IPS DF 4.7 (cell line): ENCODE results near the gene MON2.
"Not testable (repeated sequence)": the region's sequence is repeated elsewhere in the genome, so short reads cannot be mapped to it uniquely, and the experiment has no call there.

Experiments used
- DNase-seq: peaks from one replicate; pipeline ENCODE4 v3.0.0-alpha.2; 2013; ENCODE audit warnings: low spot score; ENCODE audit errors: extremely low read depth

The MON2 gene, protein sequence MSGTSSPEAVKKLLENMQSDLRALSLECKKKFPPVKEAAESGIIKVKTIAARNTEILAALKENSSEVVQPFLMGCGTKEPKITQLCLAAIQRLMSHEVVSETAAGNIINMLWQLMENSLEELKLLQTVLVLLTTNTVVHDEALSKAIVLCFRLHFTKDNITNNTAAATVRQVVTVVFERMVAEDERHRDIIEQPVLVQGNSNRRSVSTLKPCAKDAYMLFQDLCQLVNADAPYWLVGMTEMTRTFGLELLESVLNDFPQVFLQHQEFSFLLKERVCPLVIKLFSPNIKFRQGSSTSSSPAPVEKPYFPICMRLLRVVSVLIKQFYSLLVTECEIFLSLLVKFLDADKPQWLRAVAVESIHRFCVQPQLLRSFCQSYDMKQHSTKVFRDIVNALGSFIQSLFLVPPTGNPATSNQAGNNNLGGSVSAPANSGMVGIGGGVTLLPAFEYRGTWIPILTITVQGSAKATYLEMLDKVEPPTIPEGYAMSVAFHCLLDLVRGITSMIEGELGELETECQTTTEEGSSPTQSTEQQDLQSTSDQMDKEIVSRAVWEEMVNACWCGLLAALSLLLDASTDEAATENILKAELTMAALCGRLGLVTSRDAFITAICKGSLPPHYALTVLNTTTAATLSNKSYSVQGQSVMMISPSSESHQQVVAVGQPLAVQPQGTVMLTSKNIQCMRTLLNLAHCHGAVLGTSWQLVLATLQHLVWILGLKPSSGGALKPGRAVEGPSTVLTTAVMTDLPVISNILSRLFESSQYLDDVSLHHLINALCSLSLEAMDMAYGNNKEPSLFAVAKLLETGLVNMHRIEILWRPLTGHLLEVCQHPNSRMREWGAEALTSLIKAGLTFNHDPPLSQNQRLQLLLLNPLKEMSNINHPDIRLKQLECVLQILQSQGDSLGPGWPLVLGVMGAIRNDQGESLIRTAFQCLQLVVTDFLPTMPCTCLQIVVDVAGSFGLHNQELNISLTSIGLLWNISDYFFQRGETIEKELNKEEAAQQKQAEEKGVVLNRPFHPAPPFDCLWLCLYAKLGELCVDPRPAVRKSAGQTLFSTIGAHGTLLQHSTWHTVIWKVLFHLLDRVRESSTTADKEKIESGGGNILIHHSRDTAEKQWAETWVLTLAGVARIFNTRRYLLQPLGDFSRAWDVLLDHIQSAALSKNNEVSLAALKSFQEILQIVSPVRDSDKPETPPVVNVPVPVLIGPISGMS (N-terminal part only)

DNA sequence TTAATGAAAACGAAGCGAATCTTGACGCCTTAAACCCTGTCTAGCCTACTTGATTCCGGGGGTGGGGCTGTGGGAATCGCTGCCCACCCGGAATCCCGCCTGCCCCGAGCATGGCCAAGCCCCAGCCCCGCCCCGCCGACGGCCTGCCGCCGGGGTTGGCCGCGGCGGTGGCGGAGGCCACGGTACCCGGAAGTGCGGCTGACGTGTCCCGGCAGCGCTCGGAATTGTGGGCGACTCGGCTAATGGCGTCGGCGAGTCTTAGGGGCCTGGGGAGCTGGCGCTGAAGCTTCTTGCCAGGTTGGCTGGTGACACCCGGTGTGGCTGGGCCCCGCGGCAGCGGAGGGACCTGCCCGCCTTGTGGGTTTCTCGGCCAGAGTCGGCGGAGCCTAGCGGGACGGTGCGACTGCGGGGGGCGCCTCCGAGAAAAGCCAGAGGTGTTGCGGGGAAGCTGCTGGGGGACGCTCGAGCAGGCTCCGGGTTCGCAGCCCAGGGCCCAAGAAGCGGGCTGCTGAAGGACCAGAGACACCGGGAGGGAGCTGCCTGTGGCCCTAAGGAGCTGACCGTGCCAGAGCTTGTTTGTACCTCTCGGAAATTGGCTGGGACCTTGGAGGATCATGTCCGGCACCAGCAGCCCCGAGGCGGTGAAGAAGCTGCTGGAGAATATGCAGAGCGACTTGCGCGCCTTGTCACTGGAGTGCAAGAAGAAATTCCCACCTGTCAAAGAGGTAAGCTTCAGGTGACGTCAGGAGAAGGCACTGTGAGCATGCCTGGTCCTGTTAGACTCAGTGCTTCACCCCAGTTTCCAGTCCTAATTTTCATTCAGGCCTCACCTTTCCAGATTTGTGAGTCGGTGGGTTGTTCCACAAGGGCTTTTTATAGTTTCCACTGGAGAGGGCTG lies at the start of gene MON2:
Gene MON2 (plus strand): TSS at position 233 of the 898 bp plus-strand sequence. CDS start 382 bp downstream, at position 615.
- no peak for DNase-seq

DNA sequence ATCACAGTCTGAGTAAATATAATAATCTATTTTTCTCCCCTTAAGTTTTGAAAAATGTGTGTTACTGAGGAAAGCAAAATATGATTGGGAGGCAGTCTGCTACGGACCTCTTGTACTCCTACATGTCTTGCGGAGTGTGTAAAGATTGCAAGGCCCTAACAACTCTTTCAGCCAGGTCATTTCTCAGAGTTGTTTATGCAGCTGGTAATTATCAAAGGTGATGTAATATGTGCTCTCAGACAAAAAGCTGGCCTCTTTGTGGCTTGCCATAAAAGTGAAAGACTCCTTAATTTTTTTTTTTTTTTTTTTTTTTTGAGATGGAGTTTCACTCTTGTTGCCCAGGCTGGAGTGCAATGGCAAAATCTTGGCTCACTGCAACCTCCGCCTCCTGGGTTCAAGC lies 40.5 kb upstream of the MON2 start:
- DNase-seq: no peak

DNA sequence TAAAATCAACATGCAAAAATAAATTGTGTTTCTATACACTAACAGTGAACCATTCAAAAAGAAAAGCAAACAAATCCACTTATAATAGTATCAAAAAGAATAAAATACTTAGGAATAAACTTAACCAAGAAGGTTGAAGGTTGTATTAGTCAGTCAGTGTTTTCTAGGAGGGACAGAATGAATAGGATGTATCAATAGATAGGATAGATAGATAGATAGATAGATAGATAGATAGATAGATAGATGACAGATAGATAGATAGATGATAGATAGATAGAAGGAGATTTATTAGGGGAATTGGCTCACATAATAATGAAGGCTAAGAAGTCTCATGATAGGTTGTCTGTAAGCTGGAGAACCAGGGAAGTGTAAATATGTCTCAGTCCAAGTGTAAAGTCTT lies 37.2 kb upstream of the MON2 start:
- DNase-seq: no peak

DNA sequence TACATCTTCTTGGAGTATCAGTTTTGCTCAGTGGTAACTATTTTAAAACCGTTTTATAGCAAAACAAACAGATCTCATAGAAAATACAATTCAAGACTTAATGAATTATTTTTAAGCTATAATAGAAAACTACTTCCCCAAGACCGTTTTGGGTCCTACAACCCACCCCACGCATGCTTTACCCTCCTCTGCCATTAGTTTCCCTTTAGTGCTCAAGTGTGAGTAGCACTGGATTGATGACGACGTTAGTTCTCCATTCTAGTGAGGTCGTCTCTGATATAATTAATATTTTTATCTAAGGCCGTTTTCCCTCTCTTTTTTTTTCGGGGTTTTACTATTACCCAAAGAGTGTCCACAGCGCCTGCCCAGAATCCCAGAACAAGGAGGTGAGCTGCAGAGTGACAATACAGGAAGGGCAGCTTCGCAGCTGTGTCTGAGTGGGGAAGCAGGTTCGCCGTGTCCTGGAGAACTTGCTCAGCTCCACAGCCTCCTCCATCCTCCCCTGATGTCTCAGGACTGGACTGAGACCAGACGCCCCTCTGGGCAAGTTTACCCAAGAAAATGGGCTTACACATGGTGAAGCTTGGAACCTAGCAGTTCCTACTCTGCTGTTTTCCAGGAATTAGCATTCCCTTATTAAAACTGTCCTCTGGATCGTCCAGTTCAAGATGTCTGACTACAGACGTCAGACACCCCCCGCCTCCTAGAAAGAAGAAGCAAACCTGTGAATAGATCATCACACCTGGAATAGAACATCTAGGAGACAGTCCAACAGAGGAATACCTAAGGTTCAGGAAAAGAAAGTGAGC lies 31.9 kb upstream of the MON2 start:
- DNase-seq: no peak

DNA sequence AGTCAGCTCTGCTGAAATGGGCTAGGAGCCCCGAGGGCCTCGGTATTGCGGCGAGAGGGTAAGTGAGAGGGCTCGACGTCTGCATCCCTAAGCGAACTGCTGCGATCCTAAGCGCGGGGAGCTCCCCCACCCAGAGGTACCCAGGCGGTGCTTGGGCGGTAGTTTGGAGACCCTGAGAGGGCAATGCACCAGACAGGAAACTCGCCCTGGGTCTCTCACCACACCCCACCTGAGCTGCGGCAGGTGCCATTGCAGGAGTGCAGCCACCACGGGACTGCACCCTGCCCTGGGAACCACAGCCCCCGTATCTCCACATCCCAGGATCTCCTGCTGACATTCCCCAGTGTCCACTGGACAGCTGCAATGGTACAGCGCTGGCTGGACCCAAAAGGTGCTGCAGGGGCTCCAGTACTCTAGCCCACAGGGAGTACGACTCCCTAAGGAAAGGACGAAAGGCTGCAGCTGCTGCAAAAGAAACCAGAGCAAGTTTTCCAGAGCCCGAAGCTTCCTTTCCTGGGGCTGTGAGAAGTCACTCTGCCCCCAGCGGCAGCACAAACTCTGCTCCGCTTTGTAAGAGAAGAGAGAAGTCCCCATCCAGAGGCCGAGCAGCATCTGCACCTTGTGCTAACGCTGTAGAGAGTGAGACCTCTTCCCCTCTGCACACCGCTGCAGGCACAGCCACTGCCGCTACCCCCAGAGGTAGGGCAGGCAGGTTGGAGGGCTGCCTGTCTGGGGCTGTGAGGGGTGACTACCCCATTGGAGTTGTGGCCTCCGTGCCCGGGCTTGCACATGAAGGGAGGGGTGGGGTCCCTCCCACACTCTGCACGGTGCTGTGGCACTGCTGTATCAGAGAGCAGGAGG lies 31.1 kb upstream of the MON2 start:
- DNase-seq: peak; percentile 51

DNA sequence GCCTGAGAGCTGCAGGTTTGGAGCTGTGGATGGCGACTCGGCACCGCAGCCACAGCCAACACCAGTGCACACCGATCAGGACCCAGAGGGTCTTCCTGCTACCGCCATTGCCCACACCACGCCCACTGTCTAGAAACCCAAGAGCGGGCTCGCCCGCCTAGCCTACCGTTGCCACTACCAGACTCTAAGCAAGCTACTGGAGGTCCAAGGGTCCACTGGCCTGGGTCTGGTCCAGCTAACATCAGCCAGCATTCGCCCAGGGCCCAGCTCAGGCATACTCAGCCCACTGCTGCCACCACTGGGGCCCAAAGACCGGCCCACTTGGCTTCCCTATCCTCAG lies 30.5 kb upstream of the MON2 start:
- DNase-seq: no peak

DNA sequence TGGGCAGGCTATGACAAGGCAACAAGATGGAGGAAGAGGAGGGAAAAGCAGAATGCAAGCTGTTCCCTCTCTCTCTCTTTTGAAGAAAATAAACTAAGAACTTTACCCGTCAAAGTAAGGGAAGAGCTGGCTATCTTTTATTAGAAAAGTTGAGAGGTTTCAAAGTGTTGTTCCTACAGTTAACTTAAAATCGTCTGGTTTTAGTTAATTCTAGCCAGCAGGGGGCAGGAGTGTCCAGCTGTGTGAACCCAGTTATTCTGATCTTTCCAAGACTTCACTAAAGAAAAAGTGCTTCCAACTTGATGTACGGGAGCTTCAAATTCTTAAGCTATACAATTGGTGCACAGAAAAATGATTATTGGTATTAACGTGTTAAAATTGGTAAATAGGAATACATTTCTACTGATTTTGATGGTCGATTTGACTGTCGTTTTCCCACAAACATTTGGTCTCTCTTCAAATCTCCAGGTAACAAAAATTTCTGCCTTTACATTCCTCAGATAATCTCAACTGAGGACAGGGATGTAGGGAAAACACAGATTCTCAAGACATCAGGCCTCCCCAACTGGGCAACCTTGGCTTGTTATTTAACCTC lies 28.4 kb upstream of the MON2 start:
- DNase-seq: no peak

DNA sequence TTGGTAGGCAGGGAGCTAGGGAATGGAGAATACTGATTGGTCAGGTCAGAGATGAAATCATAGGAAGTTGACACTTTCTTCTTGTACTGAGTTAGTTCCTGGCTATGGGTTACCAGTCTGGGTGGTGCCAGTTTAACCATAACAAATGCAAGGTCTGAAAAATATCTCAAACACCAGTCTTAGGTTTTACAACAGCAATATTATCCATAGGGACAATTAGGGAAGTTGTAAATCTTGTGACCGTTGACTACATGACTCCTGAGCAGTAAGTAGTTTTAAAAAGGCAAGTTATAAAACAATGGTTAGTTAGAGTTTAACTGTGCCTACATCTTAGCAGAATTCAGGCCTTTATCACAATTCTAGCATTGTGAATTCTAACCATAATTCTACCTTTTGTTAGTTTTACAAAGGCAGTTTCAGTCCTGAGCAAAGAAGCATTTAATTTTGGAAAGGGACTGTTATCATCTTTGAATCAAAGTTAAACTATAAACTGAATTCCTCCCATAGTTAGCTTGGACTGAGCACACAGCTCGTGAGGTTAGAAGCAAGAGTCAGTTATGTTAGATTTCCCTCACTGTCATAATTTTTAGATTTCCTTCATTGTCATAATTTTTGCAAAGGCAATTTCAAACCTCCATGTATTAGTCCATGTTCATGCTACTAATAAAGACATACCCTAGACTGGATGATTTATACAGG lies 19.7 kb upstream of the MON2 start:
- DNase-seq: no peak

DNA sequence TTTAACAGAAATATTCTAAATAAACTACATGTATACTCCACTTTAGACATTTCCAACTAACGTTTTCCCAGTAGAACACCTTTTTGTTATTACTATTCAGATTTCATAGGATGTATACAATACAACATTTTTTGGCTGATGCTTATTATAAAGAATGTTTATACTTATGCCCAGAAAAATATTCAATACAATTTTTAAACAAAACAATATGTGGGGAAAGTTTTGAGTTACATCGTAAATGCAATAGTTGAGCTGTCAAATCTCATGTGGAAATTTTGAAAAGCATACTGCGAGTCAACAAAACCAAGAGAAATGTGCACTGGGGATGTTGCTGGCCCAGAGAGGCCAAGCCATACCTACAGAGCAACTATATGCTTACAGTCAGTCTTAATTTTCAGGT lies 18.2 kb upstream of the MON2 start:
- DNase-seq: no peak

DNA sequence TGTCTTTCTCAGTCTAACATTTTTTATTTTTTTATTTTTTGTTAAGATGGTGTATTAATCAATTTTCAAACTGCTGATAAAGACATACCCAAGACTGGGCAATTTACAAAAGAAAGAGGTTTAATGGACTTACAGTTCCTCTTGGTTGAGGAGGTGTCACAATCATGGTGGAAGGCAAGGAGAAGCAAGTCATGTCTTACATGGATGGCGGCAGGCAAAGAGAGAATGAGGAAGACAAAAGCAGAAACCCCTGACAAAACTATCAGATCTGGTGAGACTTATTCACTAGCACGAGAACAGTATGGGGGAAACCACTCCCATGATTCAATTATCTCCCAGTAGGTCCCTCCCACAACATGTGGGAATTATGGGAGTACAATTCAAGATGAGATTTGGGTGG lies 11.2 kb upstream of the MON2 start:
- not testable (repeated sequence) for DNase-seq

DNA sequence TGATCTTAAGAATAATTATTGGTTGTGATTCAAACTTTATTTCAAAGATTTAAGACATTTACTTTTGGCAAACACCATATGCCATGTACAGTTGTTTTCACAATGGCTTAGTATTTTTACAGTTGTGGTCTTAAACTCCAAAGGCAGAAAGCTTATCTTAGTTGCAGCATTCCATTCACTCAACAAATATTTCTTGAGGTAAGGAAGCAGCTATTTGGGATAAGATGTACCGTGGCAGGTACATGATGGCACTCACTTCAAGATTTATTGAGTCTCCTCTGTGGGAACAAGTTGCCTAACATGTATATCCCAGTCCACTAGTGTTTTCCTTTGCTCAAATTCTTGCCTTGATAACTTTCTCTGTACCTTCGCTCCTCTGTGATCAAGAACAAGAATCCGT lies 8.0 kb upstream of the MON2 start:
- DNase-seq: no peak

DNA sequence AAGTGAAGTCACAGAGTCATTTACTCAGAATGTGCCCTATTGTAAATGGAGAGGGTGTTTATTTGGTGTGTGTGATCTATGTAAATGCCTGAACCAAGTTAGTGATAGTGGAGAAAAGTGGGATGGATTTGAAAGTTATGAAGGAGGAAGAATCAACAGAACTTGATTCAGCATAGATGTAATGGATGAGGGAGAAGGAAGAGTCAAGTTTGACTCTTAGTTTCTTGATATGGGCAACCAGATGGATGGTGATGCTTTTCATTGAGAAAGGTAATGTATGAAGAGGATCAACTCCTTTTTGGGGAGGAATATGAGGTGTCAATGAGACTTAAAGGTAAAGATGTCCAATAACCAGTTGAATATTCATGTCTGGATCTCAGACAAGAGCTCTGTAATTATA lies 6.7 kb upstream of the MON2 start:
- DNase-seq: no peak

DNA sequence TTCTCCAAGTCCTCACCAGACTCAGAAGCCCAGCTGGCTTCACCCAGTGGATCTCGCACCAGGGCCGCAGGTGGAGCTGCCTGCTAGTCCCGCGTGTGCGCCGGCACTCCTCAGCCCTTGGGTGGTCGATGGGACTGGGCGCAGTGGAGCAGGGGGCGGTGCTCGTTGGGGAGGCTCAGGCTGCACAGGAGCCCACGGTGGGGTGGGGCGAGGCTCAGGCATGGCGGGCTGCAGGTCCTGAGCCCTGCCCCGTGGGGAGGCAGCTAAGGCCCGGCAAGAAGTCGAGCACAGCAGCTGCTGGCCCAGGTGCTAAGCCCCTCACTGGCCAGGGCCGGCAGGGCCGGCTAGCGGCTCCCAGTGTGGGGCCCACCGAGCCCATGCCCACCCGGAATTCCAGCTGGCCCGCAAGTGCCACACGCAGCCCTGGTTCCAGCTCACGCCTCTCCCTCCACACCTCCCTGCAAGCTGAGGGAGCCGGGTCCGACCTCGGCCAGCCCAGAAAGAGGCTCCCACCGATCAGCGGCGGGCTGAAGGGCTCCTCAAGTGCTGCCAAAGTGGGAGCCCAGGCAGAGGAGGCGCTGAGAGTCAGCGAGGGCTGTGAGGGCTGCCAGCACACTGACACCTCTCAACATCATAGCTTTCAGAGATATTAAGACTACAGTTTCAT lies 5.3 kb upstream of the MON2 start:
- not testable (repeated sequence) for DNase-seq

DNA sequence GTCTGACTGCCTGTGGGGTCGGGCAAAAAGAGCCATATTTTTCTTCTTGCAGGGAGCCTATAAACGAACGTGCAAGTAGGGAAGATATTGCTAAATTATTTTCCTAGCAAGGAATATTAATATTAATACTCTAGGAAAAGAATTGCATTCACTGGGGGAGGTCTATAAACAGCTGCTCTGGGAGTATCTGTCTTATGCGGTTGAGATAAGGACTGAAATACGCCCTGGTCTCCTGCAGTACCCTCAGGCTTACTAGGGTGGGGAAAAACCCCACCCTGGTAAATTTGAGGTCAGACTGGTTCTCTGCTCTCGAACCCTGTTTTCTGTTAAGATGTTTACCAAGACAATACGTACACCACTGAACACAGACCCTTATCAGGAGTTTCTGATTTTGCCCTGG lies 3.4 kb upstream of the MON2 start:
- not testable (repeated sequence) for DNase-seq

DNA sequence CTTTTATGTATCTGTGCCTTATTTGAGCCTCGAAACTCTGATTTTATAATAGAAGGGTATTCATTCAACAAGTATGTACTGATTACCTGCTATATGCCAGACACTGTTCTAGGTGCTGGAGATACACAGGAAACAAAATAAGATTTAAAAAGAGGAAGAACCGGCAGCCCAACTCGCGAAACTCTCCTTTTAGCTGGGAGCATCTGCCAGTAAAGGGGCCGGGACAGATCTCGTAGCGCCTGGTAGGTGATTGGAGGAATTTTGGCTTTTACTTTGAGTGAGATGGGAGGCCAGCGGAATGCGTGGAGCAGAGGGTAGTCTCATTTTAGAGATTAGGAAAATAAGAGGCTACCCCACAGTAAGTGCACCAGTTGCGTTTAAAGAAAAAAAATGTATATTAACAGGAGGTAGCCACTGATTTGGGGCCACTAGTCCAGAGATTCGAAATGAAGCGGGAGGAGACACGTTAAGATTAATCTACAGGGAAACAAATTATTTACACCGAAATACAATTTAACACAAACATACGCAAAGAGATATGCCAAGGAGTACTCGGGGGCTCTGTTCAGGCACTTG lies 520 bp upstream of the MON2 start:
- no peak for DNase-seq

DNA sequence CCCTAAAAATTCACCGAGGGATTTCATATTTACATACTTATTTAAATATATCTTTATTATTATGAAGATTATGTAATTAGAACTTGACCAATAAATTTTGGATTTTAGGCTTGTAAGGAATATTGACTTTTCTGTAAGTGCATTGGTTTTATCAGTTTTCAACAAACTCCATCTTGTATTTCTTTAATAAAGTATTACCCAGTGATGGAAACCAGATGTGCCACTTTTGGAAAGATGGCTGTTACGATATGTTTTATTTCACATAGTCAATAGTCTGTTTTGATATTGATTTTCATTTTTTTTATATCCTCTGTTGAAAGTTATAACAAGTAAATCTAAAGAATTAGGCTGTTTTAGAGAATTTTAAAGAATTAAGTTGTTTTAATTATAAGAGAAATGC lies 1.8 kb downstream of the MON2 start:
- no peak for DNase-seq

DNA sequence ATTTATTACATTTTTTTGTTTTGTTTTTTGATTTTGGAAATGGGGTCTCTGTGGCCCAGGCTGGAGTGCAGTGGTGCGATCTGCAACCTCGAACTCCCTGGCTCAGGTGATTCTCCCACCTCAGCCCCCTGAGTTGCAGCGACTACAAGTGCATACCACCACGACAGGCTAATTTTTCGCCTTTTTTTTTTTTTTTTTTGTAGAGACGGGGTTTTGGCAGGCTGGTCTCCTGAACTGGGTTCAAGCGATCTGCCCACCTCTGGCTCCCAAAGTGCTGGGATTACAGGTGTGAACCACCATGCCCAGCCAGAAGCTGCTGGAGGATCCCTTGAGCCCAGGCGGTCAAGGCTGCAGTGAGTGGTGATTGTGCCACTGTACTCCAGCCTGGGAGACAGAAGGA lies 2.3 kb downstream of the MON2 start:
- no peak for DNase-seq
